ENCODE results near the gene NDC1.
"Not testable (repeated sequence)": the region's sequence is repeated elsewhere in the genome, so short reads cannot be mapped to it uniquely, and the experiment has no call there.

NDC1 gene

DNA sequence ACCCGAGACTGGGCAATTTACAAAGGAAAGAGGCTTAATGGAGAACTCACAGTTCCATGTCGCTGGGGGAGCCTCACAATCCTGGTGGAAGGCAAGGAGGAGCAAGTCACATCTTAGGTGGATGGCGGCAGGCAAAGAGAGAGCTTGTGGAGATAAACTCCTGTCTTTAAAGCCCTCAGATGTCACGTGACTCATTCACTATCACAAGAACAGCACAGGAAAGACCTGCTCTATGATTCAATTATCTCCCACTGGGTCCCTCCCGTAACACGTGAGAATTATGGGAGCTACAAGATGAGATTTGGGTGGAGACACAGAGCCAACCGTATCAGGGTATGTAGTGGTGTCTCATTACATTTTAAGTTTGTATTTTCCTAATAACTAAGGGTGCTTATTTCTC lies 77.6 kb downstream of the NDC1 start:
- DNase-seq = not testable (repeated sequence)

DNA sequence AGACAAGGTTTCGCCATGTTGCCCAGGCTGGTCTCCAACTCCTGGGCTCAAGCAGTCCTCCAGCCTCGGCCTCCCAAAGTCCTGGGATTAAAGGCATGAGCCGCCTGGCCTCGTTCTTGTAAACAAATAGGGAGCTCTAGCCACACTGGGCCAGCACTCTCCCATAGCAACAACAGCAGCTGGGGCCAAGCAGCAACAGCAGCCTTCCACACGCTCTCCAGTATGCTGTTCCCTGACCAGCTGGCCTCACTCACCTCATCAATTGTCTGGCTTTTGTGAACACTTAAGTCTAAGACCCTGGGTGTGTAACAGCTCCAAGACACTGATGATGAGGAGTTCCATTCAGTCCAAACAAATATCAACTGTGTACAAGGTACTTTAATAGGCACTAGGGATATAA lies 82.2 kb downstream of the NDC1 start:
- DNase-seq = no peak

- peak; percentile 19 for DNase-seq
Observed at GRCh38 chr1:53754484-53755312, 83.4 kb downstream of the NDC1 start.

- DNase-seq = no peak
Observed at GRCh38 chr1:53752281-53752680, 85.8 kb downstream of the NDC1 start.

DNA sequence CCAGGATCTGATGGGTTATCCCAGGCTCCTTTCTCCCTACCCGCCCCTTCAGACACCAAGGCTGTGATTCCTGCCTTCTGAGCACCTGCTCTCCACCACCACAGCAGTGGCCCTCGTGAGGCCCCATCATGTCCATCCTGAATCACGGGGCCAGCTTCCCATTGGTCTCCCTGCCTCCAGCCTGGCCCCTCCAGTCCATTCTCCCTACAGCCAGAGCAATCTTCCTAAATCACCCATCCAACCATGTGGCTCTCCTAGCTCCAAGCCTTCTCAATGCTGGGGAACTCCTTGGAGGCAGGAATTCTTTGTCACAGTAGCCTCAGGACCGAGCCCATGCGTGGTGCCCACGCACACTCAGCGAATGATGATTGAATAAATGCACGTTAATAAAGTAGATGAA lies 90.3 kb downstream of the NDC1 start:
- no peak for DNase-seq

- DNase-seq = no peak
Observed at GRCh38 chr1:53740621-53741105, 97.4 kb downstream of the NDC1 start.

DNA sequence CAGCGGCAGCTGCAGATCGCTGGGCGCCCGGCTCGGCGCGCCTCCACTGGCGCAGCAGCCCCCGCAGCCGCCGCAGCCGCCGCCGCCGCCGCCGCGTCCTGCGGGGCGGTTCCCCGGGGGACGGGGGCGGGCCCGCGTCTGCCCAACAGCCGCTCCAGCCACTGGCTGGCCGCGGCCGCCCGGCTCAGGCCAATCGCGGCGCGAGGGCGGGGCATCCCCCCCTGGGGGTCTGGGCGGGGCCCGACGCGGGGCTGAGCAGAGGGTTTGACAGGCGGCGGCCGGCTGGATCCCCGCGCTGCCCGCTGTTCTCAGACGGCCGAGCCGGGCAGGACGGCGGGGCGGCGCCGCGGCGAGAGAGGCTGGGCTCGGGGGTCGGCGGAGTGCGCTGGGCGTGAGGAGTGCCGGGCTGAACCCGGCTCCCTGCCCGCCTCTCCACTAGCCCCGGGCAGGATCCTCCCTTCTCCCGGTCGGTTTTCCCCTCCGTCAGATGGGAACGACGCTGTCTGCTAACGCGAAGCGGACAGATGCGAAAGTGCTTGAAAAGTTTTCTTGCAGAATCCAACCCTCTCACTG lies 98.9 kb downstream of the NDC1 start, which contains the start of gene GLIS1:
Gene GLIS1, minus strand, starts transcription at position 56 of the 573 bp plus-strand sequence. CDS start 1,100 bp downstream, outside the sequence.
- peak; percentile 23 for DNase-seq

GRCh38 chr1:53738205-53739108 lies 99.6 kb downstream of the NDC1 start:
- no peak for DNase-seq

DNA sequence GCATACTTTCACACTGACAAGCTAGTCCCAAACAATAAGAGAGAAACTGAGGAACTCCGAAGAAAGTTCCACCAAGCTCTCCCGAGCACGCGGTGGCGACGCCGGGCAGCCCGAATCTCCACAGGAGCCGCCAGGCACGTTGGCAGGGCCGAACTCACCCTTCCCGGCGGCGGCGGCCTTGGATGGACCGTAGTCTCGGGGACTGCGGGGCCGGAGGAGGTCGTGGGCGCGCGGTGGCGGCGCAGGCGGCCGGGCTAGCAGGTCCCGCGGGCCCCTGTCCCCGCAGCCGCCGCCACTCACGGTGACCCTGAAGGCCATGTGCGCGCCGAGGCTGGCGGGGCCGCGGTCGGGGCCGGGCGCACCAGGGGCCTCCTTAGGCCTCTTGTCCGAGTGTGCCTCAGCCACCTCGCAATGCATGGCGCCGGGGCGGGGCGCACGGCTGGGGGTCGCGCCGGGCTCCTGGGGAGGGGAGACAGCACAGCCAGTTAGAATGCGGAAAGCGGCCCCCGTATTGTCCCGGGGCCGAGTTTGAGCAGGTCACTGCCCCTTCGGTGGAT lies 100.4 kb downstream of the NDC1 start:
- no peak for DNase-seq

DNA sequence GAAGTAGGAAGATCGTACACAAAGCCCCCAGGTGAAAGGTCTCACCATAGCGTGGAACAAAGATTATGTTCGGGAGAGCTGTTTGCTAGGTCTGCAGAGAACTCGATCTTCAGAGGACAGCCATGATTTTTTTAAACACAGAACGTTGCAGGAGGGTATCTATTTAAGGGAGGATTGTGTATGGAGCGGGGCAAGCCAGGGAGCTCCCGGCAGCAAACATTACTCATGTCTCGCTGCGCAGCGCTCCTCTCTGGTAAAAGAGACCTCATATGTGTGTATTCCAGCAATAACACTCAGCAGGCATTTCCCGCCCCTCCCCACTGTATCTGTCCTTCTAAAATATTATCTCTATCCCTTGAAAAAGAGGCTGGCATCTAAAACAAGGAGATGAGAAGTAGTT lies 101.8 kb downstream of the NDC1 start:
- DNase-seq = no peak

DNA sequence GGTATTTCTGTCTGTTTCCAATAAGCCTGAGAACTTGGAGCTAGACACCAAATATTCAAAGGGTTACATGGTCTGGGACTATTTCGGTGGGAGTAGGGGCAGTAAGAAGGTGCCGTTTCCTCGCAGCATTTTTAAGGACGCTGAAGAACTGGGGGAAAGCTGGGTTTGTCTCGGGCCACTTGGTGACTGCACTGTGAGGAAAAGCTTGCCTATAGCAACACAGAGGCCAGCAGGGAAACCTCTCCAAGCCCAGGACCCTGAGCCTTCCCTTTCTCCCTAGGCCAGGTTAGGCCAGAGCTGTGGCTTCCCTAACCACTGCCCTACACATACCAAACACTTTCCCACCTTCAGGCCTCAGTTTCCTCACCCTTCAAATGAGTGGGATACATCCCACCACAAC lies 102.4 kb downstream of the NDC1 start:
- DNase-seq = no peak

- DNase-seq = no peak
Observed at GRCh38 chr1:53735261-53735660, 102.8 kb downstream of the NDC1 start.

DNA sequence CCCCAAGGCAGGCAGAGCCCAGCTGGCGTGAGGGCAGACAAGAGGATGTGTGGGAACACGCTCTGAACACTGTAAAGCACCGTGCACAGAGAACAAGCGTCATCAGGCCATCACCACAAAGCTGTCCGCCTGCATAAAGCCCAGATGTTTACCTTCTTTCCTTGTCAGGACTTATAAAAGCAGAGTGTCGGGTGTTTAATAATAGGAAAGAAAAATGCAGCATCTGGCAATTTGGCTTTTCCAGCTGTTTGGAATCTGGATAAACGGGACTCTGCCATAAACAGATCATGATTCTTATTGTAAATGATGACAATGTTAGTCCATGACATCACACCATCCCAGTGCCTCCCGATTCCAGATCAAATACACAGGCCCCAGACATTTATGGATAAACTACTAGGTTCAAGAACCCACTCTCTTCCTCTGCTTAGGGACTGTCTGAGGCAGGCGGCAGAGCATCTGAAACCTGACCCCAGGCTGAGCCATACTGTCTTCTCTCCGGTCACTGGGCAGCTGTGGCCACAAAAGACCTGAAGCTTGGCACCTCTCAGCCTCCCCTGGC lies 103.4 kb downstream of the NDC1 start:
- no peak for DNase-seq

DNA sequence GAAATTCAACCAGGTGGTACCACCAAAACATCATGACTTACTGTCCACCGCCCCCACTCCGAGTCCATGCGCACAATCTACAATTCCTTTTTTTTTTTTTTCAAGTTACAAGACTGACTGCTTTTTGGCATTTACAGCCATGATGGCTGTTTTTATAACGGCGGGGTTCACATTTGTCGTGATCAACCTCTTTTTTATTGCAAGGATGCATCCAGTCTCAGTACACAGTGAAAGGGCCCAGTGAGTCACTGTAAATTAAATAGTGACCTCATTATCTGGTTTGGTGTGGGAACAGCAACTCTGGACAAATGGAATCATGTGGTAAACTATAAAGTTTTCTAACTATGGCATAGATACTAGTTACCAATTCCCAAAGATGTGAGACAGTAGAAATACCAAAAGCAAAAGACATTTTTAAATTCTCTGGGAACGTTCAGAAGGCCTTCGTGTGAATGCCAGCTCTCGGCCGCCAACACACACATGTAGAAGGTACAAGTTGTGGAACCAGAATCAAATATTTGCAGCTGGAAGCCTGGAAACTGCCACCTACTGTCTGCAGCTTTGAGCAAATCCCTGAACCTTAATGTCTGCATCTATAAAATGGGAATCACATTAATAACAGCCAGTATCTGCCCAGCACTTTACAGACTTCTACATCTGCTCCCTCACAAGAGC lies 104.0 kb downstream of the NDC1 start:
- no peak for DNase-seq

DNA sequence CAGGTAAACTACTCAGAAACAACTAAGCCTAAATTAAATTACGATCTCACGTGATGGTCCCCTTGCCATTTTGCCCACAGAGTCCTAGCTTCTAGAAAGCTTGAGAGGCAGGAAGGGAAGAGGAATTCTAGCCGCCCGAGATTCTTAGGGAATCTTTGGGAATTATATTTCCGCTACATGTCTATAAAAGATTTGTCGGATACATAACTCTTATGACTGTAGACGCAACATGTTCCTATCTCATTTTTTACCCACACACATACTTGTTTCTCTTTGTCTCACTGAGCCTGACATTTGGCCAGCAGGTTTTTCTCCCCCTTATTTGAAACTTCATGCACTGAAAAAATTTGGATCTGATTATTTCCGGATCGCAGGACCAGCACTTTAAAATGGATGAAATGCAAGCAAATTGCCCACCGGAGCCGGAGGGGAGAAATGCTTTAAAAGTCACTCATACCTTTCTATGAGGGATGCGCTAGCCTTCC lies 104.6 kb downstream of the NDC1 start:
- DNase-seq = no peak

- DNase-seq = no peak
Observed at GRCh38 chr1:53732912-53733317, 105.2 kb downstream of the NDC1 start.

GRCh38 chr1:53732409-53732808 lies 105.7 kb downstream of the NDC1 start:
- DNase-seq = no peak

GRCh38 chr1:53731779-53732305 lies 106.3 kb downstream of the NDC1 start:
- DNase-seq = no peak

- DNase-seq = no peak
Observed at GRCh38 chr1:53731043-53731600, 107.0 kb downstream of the NDC1 start.

DNA sequence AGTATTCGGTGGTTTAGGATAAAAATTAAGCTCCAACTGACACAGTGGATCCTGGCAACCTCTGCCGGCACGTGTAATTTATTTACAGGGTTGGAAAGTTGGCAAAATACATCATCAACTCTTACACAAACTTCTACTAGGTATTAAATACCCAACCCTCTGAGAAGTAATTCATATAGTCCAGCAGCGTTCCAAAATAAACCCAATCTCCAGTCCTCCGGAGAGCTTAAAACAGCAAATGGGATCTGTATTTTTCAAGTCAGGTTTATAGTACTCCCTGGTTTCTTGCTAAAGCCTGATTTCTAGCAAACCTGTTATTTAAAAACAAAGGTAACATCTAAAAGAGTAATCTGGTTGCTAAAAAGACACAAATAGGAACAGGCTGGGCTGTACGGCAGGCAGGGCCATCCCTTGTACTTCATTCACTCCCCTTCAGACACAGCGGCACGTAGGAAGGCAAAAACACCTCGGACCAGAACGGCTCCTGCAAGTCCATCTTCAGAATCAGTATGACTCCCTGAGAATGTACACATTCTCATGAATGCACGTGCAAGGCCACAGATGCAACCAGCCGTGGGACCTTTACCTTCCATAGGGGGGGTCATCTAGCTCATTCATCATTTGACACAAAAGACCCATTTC lies 107.8 kb downstream of the NDC1 start:
- DNase-seq = no peak
